CD4-positive, alpha-beta T cell treated with Interleukin-6 at 100 ng/mL for 8 hours (primary cell): ENCODE measurements around the gene WDR62.

Experiments
- DNase-seq: peaks from one replicate; pipeline ENCODE4 v3.0.0-alpha.2; 2020; ENCODE audit warnings: mixed read lengths, low spot score

The WDR62 gene

GRCh38 chr19:36054733-36055686 is at the start of gene WDR62:
WDR62 (plus strand) TSS chr19:36054897; CDS start chr19:36054972, 75 bp downstream.
- DNase-seq: peak; percentile 90

- no peak for DNase-seq
These were observed 47.7 kb upstream of the WDR62 start for GRCh38 chr19:36006955-36007354.

GRCh38 chr19:36008336-36008978 is 46.2 kb upstream of the WDR62 start, which contains the start of gene SYNE4:
SYNE4 (minus strand) TSS chr19:36008813; CDS start chr19:36008681, 132 bp downstream.
- no peak for DNase-seq

GRCh38 chr19:36009220-36009619 is 45.5 kb upstream of the WDR62 start:
- peak; percentile 28 for DNase-seq

- no peak for DNase-seq
These were observed 44.9 kb upstream of the WDR62 start for GRCh38 chr19:36009633-36010379.

GRCh38 chr19:36010402-36010801 is 44.3 kb upstream of the WDR62 start:
- no peak for DNase-seq

GRCh38 chr19:36013280-36014011 is 41.3 kb upstream of the WDR62 start:
- no peak for DNase-seq

GRCh38 chr19:36014012-36014924 is 40.4 kb upstream of the WDR62 start, which contains the start of gene ALKBH6:
ALKBH6 (minus strand) TSS chr19:36014213; CDS start chr19:36013397, 816 bp downstream.
- peak; percentile 99 for DNase-seq

- no peak for DNase-seq
These were observed 35.5 kb upstream of the WDR62 start for GRCh38 chr19:36019061-36019670.

- DNase-seq: no peak
These were observed 31.3 kb upstream of the WDR62 start for GRCh38 chr19:36023432-36023831.

GRCh38 chr19:36025541-36025940 is 29.2 kb upstream of the WDR62 start:
- no peak for DNase-seq

GRCh38 chr19:36026091-36026876 is 28.4 kb upstream of the WDR62 start:
- DNase-seq: no peak

GRCh38 chr19:36027696-36028095 is 27.0 kb upstream of the WDR62 start:
- DNase-seq: no peak

GRCh38 chr19:36028313-36029041 is 26.2 kb upstream of the WDR62 start:
- DNase-seq: no peak

- no peak for DNase-seq
These were observed 24.2 kb upstream of the WDR62 start for GRCh38 chr19:36030264-36031148.

- DNase-seq: no peak
These were observed 23.4 kb upstream of the WDR62 start for GRCh38 chr19:36031308-36031707.
